ENCODE results near the gene C5orf58.
A peak's percentile ranks its signal among the peaks of the same experiment; 100 is the strongest.

Gene C5orf58

GRCh38 chr5:170276140-170276539, 43.4 kb downstream of the C5orf58 start:
- DNase-seq: no peak
- intact Hi-C loops (cut with DNase I): no loop called here

- DNase-seq: no peak
- intact Hi-C loops (cut with DNase I): no loop called here
Observed at GRCh38 chr5:170277867-170278281, 45.1 kb downstream of the C5orf58 start.

GRCh38 chr5:170278611-170279458, 46.0 kb downstream of the C5orf58 start:
- intact Hi-C loops (cut with DNase I): no loop called here
- DNase-seq: peak in 1 of 10 donors; percentile 87

GRCh38 chr5:170279459-170279817, 46.7 kb downstream of the C5orf58 start:
- intact Hi-C loops (cut with DNase I): no loop called here
- no peak for DNase-seq

GRCh38 chr5:170280011-170280493, 47.3 kb downstream of the C5orf58 start:
- intact Hi-C loops (cut with DNase I): no loop called here
- no peak for DNase-seq

GRCh38 chr5:170283296-170283695, 50.5 kb downstream of the C5orf58 start:
- DNase-seq: no peak
- intact Hi-C loops (cut with DNase I): no loop called here

GRCh38 chr5:170284231-170284630, 51.4 kb downstream of the C5orf58 start:
- no peak for DNase-seq
- intact Hi-C loops (cut with DNase I): no loop called here

GRCh38 chr5:170285181-170285580, 52.4 kb downstream of the C5orf58 start:
- no peak for DNase-seq
- intact Hi-C loops (cut with DNase I): no loop called here

- intact Hi-C loops (cut with DNase I): no loop called here
- DNase-seq: no peak
Observed at GRCh38 chr5:170286386-170286925, 53.7 kb downstream of the C5orf58 start.

- intact Hi-C loops (cut with DNase I): no loop called here
- no peak for DNase-seq
Observed at GRCh38 chr5:170287532-170287931, 54.7 kb downstream of the C5orf58 start.

GRCh38 chr5:170288151-170288550, 55.4 kb downstream of the C5orf58 start:
- DNase-seq: no peak
- intact Hi-C loops (cut with DNase I): no loop called here

GRCh38 chr5:170288551-170288950, 55.8 kb downstream of the C5orf58 start:
- intact Hi-C loops (cut with DNase I): no loop called here
- no peak for DNase-seq

GRCh38 chr5:170289121-170289520, 56.3 kb downstream of the C5orf58 start:
- intact Hi-C loops (cut with DNase I): no loop called here
- DNase-seq: no peak

- no peak for DNase-seq
Observed at GRCh38 chr5:170289764-170290163, 57.0 kb downstream of the C5orf58 start.

GRCh38 chr5:170290498-170290897, 57.7 kb downstream of the C5orf58 start:
- no peak for DNase-seq
- intact Hi-C loops (cut with DNase I): no loop called here

More at GRCh38 chr5:170289764-170290163, 57.0 kb downstream of the C5orf58 start:
- intact Hi-C loops (cut with DNase I): no loop called here

- no peak for DNase-seq
- intact Hi-C loops (cut with DNase I): no loop called here
Observed at GRCh38 chr5:170292179-170293104, 59.7 kb downstream of the C5orf58 start.

GRCh38 chr5:170293273-170293672, 60.5 kb downstream of the C5orf58 start:
- intact Hi-C loops (cut with DNase I): no loop called here

GRCh38 chr5:170294057-170294456, 61.3 kb downstream of the C5orf58 start:
- intact Hi-C loops (cut with DNase I): no loop called here

More at GRCh38 chr5:170293273-170293672, 60.5 kb downstream of the C5orf58 start:
- peak in 1 of 10 donors; percentile 88 for DNase-seq

GRCh38 chr5:170294556-170294955, 61.8 kb downstream of the C5orf58 start:
- DNase-seq: no peak
- intact Hi-C loops (cut with DNase I): no loop called here

More at GRCh38 chr5:170294057-170294456, 61.3 kb downstream of the C5orf58 start:
- no peak for DNase-seq
